ENCODE data around the gene SP3.

DNA sequence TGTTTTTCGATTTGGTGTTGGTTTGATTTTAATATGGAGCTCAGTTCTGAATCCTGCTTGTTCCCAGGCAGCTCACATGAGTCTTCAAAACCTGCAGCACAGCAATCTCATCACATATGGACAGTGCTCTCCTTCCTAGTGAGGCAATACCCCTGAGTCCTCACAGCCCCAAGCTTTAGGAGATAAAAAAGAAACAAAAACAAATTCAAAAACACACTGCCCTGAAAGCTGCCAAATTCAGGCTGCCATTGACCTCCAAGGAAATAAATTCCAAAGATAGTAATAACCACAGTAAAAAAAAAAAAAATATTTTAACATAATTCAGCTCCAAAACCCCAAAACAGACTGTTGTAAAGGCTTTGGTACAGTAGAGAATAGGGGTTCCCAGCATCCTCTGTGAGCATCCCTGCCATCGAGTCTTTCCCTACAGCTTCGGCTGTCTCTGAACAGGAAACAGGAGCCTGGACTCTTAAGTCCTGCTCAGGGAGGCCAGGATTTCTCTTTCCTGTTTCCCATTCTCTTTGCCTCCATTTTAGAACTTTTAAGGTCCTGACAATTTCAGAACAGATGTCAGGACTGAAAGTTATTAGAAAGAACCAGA is 14.7 kb upstream of the SP3 start:
- TF ChIP-seq, protein P1, sequence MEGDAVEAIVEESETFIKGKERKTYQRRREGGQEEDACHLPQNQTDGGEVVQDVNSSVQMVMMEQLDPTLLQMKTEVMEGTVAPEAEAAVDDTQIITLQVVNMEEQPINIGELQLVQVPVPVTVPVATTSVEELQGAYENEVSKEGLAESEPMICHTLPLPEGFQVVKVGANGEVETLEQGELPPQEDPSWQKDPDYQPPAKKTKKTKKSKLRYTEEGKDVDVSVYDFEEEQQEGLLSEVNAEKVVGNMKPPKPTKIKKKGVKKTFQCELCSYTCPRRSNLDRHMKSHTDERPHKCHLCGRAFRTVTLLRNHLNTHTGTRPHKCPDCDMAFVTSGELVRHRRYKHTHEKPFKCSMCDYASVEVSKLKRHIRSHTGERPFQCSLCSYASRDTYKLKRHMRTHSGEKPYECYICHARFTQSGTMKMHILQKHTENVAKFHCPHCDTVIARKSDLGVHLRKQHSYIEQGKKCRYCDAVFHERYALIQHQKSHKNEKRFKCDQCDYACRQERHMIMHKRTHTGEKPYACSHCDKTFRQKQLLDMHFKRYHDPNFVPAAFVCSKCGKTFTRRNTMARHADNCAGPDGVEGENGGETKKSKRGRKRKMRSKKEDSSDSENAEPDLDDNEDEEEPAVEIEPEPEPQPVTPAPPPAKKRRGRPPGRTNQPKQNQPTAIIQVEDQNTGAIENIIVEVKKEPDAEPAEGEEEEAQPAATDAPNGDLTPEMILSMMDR (IDR thresholded peaks at IDR 0.05), result no peak
- TF ChIP-seq POLR2A (IDR thresholded peaks at IDR 0.05) (no peak), POLR2AphosphoS5 (IDR thresholded peaks at IDR 0.05) (no peak)

Data from prostate gland (tissue), 2 donors.